ENCODE measurements around the gene DBN1. TPM values are rescaled to one million over a fixed set of nuclear protein-coding genes. Genes with fewer than 3 reads are reported as not detected.

DBN1 gene
- total RNA-seq, 2 experiments from 2014 or later: 101 to 105 TPM

GRCh38 chr5:177445917-177446199 lies 27.6 kb downstream of the DBN1 start:
- H3K4me3 Mint-ChIP-seq: peak overlapping the region; percentile 71
- ChIA-PET CTCF (interaction anchor here (0.7 to 17.9 kb wide), 13 partner anchors 9 to 675 kb away, joined by 3 to 415 read pairs (median 4); partner anchors contain the start of genes F12 and PFN3), POLR2A (interaction anchor here (0.5 to 22.1 kb wide), 19 partner anchors 9 to 442 kb away, joined by 3 to 606 read pairs (median 4); partner anchors contain the start of genes DBN1, F12, GRK6 and LMAN2)
- intact Hi-C loops (cut with micrococcal nuclease): no loop called here
- TF ChIP-seq CTCF (IDR thresholded peaks at IDR 0.05): no peak
- peaks cover 44% of the 10 kb centered on the region for H3K4me1 Mint-ChIP-seq (ENCODE audit: low read depth)
- no peaks in the 10 kb centered on the region for H3K27me3 Mint-ChIP-seq
- no peaks in the 10 kb centered on the region for H3K9me3 Mint-ChIP-seq
- DNase-seq (no peak), ATAC-seq (no peak)
- H3K36me3 Mint-ChIP-seq (ENCODE audit: low read depth): peaks cover 18% of the 10 kb centered on the region
- H3K27ac Mint-ChIP-seq: peak overlapping the region; percentile 80

DNA sequence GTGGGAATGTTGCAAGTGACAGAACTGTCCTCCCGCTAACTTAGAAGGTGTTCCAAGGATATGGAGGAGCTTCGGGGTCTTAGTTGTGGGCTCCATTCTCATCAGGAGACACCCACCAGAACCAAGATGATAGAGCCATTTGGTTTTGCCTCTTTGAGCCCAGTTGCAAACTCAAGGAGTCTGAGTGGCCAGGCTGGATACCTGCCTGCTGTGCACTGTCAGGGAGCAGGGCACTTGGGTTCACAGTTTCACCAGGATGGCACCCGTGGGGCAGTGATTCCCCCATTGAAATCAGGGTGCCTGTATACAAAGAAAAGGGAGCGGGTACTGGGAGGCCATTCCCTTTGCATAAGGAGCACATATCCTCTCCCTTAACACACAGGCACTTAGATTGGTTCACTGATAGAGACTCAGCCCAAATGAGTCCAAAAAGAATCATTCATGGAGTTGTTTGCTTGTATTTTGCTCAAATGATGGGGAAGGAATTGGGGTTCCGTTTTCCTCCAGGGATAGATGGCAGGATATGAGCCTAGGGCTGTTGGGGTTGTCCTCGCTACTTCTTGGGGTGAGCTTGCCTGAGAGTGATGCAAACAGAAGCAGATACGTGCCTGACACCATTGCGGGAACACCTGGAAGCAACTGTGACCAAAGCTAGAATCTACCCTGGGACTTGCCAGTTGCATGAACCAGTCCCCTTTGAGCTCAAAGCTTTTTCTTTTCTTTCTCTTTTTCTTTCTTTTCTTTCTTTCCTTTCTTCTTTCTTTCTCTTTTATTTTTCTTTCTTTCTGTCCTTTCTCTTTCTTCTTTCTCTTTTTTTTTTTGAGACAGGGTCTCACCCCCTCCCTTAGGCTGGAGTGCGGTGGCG lies 28.1 kb downstream of the DBN1 start:
- peak overlapping the region; percentile 80 for H3K27ac Mint-ChIP-seq
- DNase-seq (peak; percentile 54), ATAC-seq (no peak)
- H3K27me3 Mint-ChIP-seq: no peaks in the 10 kb centered on the region
- TF ChIP-seq CTCF (IDR thresholded peaks at IDR 0.05): no peak
- peaks cover 48% of the 10 kb centered on the region for H3K4me1 Mint-ChIP-seq (ENCODE audit: low read depth)
- POLR2A ChIA-PET: interaction anchor here (0.5 to 22.1 kb wide), 18 partner anchors 10 to 442 kb away, joined by 3 to 606 read pairs (median 4); partner anchors contain the start of genes DBN1, F12, GRK6 and PFN3
- H3K4me3 Mint-ChIP-seq: peak overlapping the region; percentile 71
- CTCF ChIA-PET: interaction anchor here (0.7 to 17.9 kb wide), 16 partner anchors 8 to 676 kb away, joined by 3 to 415 read pairs (median 4); partner anchors contain the start of genes F12, GRK6 and PFN3
- intact Hi-C loops (cut with micrococcal nuclease): no loop called here
- no peaks in the 10 kb centered on the region for H3K9me3 Mint-ChIP-seq
- peaks cover 21% of the 10 kb centered on the region for H3K36me3 Mint-ChIP-seq (ENCODE audit: low read depth)

- Mint-ChIP-seq H3K27me3 (no peaks in the 10 kb centered on the region), H3K27ac (peak overlapping the region; percentile 80), H3K4me1 (ENCODE audit: low read depth) (peaks cover 57% of the 10 kb centered on the region), H3K4me3 (peak overlapping the region; percentile 71), H3K36me3 (ENCODE audit: low read depth) (peaks cover 30% of the 10 kb centered on the region), H3K9me3 (no peaks in the 10 kb centered on the region)
- no peak for DNase-seq
- peak; percentile 6 for ATAC-seq
- no peak for TF ChIP-seq CTCF (IDR thresholded peaks at IDR 0.05)
- intact Hi-C loops (cut with micrococcal nuclease): no loop called here
- ChIA-PET POLR2A (interaction anchor here (0.6 to 22.1 kb wide), 13 partner anchors 11 to 84 kb away, joined by 3 to 606 read pairs (median 6); partner anchors contain the start of genes DBN1, GRK6 and PFN3), CTCF (interaction anchor here (0.7 to 17.9 kb wide), 10 partner anchors 11 to 310 kb away, joined by 3 to 415 read pairs (median 6); partner anchors contain the start of genes F12, GRK6 and PFN3)
These were observed 29.1 kb downstream of the DBN1 start for GRCh38 chr5:177444106-177445051.

DNA sequence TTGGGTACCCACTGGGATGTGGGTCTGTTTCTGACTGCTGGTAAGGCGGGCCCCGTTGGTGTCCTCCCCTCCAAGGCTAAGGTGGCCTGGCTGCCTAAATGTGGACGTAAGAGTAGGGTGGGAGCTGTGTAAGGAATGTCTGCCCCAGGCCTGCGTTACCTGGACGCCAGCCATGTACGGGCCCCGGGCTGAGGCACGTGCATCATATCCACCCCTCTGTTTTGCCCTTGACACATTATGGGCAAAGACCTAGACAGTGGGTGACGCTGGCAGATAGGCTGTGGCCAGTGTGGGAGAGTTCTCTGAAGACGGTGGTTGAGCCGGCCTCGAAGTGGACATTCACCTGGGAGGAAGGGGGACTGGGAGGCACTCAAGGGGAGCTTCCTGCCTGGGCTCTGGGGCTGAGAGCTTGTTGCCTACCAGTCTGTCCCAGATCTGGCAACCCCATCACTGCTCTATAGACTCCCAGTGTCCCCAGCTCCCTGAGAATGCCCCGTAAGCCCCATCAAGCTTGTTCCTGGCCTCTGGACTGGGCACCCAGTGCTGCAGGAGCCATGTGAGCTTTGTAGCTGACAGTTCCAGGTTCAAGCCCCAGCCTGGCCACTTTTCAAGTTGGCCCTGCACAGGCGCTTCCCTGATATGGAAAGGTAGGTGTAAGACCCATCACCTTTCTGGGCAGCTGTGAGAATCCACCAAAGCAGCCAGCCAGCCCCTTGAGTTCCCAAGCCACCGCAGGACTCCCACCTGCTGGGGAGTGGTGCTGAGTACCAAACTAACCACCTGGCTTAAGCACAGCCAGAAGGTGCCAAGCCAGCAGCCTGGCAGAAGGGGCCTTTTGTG lies 30.1 kb downstream of the DBN1 start:
- ChIA-PET POLR2A (interaction anchor here (0.5 to 22.1 kb wide), 10 partner anchors 12 to 131 kb away, joined by 3 to 606 read pairs (median 6); partner anchors contain the start of genes DBN1, F12, GRK6 and MXD3), CTCF (interaction anchor here (0.7 to 17.9 kb wide), 6 partner anchors 12 to 134 kb away, joined by 3 to 415 read pairs (median 54); partner anchors contain the start of genes F12, GRK6 and PFN3)
- no peaks in the 10 kb centered on the region for H3K9me3 Mint-ChIP-seq
- peaks cover 59% of the 10 kb centered on the region for H3K4me1 Mint-ChIP-seq (ENCODE audit: low read depth)
- peaks cover 34% of the 10 kb centered on the region for H3K36me3 Mint-ChIP-seq (ENCODE audit: low read depth)
- H3K27me3 Mint-ChIP-seq: no peaks in the 10 kb centered on the region
- ATAC-seq (no peak), DNase-seq (no peak)
- no peak overlapping the region for H3K4me3 Mint-ChIP-seq
- intact Hi-C loops (cut with micrococcal nuclease): no loop called here
- H3K27ac Mint-ChIP-seq: peak overlapping the region; percentile 80
- no peak for TF ChIP-seq CTCF (IDR thresholded peaks at IDR 0.05)

Data from activated CD8-positive, alpha-beta T cell treated with anti-CD3 and anti-CD28 coated beads for 36 hours (primary cell).